GM19351 (cell line): ENCODE measurements around the gene CCND2.

Experiments used
- ATAC-seq: cut with Tn5 transposase; IDR thresholded peaks from one replicate; pipeline ENCODE4 v1.9.1; 2021; ENCODE audit warnings: mild to moderate bottlenecking, moderate library complexity; ENCODE audit not compliant: unreplicated experiment

The CCND2 gene

DNA sequence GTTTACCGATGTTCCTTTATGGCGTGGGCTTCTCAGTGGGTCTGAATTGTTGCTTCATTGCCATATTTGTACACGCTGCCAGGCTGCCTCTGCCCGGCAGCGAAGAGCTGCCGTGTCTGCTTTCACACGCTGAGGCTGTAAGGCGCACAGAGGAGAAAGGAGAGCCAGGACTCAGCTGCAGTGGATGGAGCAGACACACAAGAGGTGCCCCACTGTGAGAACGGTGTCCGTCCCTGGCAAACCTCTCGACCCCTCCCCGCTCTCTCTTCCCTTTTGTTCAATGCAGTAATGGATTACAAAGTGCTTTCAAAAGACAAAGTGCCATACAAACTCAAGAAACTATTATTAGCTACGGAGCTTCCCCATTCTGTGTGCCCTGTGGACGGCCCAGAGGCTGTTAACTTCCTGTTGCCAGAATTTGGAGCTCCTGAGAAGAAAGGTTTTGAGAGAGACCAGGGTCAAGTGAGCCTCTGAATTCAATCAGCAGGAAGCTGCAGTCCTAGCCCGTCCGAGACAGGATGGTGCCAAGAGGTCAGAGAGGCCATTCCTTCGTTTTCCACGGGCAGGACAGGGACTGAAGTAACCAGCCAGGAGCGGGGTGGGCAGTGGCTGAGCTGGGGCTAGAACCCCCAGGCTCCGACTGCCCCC lies 15.8 kb downstream of the CCND2 start:
- no peak for ATAC-seq

- ATAC-seq: no peak
Observed at GRCh38 chr12:4289998-4290790, 16.6 kb downstream of the CCND2 start.

GRCh38 chr12:4292341-4293073 lies 18.9 kb downstream of the CCND2 start:
- ATAC-seq: no peak

- no peak for ATAC-seq
Observed at GRCh38 chr12:4293299-4293965, 19.9 kb downstream of the CCND2 start.

- no peak for ATAC-seq
Observed at GRCh38 chr12:4293966-4294505, 20.5 kb downstream of the CCND2 start.

GRCh38 chr12:4296751-4297150 lies 23.2 kb downstream of the CCND2 start:
- no peak for ATAC-seq

DNA sequence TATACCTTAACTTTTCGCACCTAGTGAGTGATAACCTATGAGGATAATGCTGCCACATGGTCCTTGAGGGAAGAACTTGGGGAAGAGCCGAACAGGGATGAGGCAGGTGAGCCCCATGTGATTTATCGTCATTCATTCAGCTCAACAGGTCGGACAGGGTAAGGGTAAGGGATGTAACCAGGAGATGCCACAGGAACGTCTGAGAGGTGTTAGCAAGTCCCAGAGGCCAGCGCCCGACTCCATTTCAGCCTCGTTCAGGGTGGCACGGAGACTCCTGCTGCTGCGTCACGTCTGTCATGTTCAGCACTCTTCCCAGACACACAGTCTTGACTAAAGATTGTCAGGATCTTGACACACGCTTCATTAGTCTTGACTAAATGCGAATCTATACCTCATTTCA lies 24.1 kb downstream of the CCND2 start:
- no peak for ATAC-seq

- ATAC-seq: no peak
Observed at GRCh38 chr12:4300883-4301282, 27.3 kb downstream of the CCND2 start.

DNA sequence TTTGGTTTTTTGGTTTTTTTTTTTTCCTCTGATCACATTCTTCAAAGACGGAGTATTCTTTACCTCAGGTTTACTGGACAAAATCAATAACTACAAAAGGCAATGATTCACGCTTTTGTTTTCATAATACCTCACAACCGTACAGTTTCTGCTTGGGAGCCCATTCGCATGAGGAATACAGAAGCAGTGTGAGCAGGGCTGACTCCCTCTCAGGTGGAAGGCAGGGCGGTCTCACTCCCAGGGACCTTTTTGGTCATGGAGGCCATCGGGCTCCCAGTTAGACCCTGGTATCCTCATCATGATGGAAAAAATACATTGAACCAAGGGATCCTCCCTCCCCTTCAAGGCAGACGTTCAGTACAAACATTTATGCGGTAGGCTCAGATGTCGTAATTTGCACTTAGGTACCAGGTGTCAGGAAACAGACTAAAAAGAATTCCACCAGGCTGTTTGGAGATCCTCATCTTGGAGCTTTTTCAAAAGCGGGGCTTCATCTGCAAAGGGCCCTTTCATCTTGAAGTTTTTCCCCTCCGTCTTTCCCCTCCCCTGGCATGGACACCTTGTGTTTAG lies 28.5 kb downstream of the CCND2 start:
- no peak for ATAC-seq

GRCh38 chr12:4302881-4303280 lies 29.3 kb downstream of the CCND2 start:
- ATAC-seq: no peak

DNA sequence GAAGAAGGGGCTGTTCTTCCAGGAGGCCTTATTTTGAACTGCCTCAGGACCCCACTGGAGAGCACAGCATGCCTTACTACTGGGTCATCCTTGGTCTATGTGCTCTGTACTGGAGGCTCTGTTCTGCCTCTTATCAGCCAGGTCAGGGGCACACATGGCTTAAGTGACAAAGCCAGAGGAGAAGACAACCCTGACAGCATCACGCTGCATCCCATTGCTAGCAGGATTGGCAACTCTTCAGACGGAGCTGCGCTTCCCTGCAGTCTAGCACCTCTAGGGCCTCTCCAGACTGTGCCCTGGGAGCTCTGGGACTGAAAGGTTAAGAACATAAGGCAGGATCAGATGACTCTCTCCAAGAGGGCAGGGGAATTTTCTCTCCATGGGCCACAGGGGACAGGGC lies 30.2 kb downstream of the CCND2 start:
- no peak for ATAC-seq

- no peak for ATAC-seq
Observed at GRCh38 chr12:4307593-4308333, 34.2 kb downstream of the CCND2 start.

- no peak for ATAC-seq
Observed at GRCh38 chr12:4308334-4308950, 34.9 kb downstream of the CCND2 start.

- no peak for ATAC-seq
Observed at GRCh38 chr12:4311776-4312175, 38.2 kb downstream of the CCND2 start.

DNA sequence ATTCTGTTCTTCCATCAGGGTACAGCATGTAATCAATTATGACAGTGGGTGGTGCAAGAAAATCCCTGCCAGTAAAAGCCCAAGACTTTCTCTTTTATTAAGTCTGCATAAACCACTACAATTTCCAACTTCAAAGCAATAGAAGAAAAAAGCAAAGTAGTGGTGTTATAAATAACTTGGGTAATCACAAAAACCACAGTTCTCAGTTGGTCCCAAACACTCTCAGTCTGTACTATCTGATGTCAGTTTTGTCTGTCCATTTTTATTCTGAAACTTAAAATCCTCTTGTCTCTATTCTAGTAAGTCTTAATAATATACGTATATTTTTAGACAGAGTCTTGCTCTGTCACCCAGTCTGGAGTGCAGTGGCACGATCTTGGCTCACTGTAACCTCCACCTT lies 38.7 kb downstream of the CCND2 start:
- ATAC-seq: no peak

- ATAC-seq: peak; percentile 36
Observed at GRCh38 chr12:4320497-4320852, 46.9 kb downstream of the CCND2 start.

- peak; percentile 94 for ATAC-seq
Observed at GRCh38 chr12:4320853-4321701, 47.5 kb downstream of the CCND2 start, which contains the start of gene TIGAR. Gene TIGAR, plus strand, starts transcription at chr12:4321213. Its CDS starts 59 bp downstream, at chr12:4321272.

DNA sequence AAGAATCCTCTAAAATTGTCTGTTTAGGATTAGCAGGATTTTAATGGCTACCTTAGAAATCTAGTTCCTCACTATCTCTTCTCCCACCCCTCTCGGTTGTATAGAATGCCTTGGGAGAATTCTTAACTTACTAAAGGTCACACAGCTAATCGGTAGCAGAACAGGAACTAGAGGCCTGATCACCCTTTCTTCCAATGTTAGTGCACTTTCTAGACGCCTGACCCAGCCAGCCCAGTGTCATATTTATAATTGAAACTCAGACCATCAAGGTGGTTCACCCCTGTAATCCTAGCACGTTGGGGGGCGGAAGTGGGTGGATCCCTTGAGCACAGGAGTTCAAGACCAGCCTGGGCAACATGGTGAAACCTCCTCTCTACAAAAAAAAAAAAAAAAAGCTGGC lies 49.2 kb downstream of the CCND2 start:
- no peak for ATAC-seq
